Astrocyte (in vitro differentiated cells and primary cell): ENCODE data around the gene ZBP1.

Experiments used
- CTCF ChIP-seq: IDR thresholded peaks from 2 replicates; pipeline ENCODE4 v1.5.1; 2011; ENCODE audit warnings: low read depth, mild to moderate bottlenecking, inconsistent platforms, low read length, moderate library complexity; ENCODE audit not compliant: insufficient read depth
- EZH2 ChIP-seq: IDR thresholded peaks from 2 replicates; pipeline ENCODE4 v1.6.1; 2012; ENCODE audit warnings: mild to moderate bottlenecking, low read length, inconsistent platforms; ENCODE audit not compliant: insufficient read depth

- TF ChIP-seq CTCF = no peak
- TF ChIP-seq EZH2 = no peak
Observed at GRCh38 chr20:57609086-57609841, 11.0 kb downstream of the ZBP1 start.
